ENCODE results near the gene BTNL2.
"Not testable (repeated sequence)": the region's sequence is repeated elsewhere in the genome, so short reads cannot be mapped to it uniquely, and the experiment has no call there.

BTNL2 gene

GRCh38 chr6:32367644-32368043 lies 39.3 kb downstream of the BTNL2 start:
- DNase-seq = no peak

GRCh38 chr6:32359225-32359624 lies 47.8 kb downstream of the BTNL2 start:
- DNase-seq = not testable (repeated sequence)

- DNase-seq = not testable (repeated sequence)
Observed at GRCh38 chr6:32358548-32358947, 48.4 kb downstream of the BTNL2 start.

DNA sequence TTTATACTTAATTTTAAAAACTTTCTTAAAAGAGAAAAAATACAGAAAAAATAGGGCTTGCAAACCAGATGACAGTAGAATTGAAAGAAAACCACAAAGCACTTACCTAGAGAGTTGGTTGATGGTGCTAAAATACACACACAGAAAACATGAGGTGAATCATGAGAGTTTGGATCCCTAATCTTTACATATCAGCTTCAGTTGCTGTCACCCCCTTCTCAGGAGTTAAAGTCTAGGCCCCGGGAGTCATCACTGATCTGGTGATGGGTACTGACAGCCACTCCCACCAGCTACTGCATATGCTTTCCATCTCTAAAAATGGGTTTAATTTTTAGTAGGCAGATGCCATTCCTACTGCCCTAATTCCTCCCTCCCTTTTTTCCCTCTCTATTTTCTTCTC lies 52.0 kb downstream of the BTNL2 start:
- no peak for DNase-seq

- no peak for DNase-seq
Observed at GRCh38 chr6:32353348-32353747, 53.6 kb downstream of the BTNL2 start.

All from DMS53 (cell line).